Parathyroid adenoma (tissue), 2 donors: ENCODE measurements around the gene SUPT5H.
"Not testable (repeated sequence)": the region's sequence is repeated elsewhere in the genome, so short reads cannot be mapped to it uniquely, and the experiment has no call there.

Experiments
- H2AFZ ChIP-seq: fragments of 300-600 bp; sonication (generic); one replicate; pipeline ENCODE4 v1.7.0; 2017; ENCODE audit warnings: antibody characterized with exemption, mild to moderate bottlenecking
- H3K27ac ChIP-seq: fragments of 300-600 bp; sonication (generic); one replicate; pipeline ENCODE4 v1.7.0; 2017
- H3K27me3 ChIP-seq: fragments of 300-600 bp; sonication (generic); one replicate; pipeline ENCODE4 v1.7.0; 2017; ENCODE audit warnings: low read length; ENCODE audit not compliant: control insufficient read depth, insufficient read depth
- H3K36me3 ChIP-seq: fragments of 300-600 bp; sonication (generic); one replicate; pipeline ENCODE4 v1.7.0; 2017; ENCODE audit warnings: low read length; ENCODE audit not compliant: control insufficient read depth, insufficient read depth
- H3K4me1 ChIP-seq: fragments of 300-600 bp; sonication (generic); one replicate; pipeline ENCODE4 v1.7.0; 2017; ENCODE audit warnings: control low read depth
- H3K4me2 ChIP-seq: fragments of 300-600 bp; sonication (generic); one replicate; pipeline ENCODE4 v1.7.0; 2017; ENCODE audit warnings: low read length
- H3K4me3 ChIP-seq: fragments of 300-600 bp; sonication (generic); one replicate; pipeline ENCODE4 v1.7.0; 2017; ENCODE audit warnings: low read depth, low read length
- H3K79me2 ChIP-seq: fragments of 300-600 bp; sonication (generic); one replicate; pipeline ENCODE4 v1.7.0; 2017; ENCODE audit warnings: control low read depth
- H3K9ac ChIP-seq: fragments of 300-600 bp; sonication (generic); one replicate; pipeline ENCODE4 v1.7.0; 2017; ENCODE audit warnings: mild to moderate bottlenecking
- H3K9me3 ChIP-seq: fragments of 300-600 bp; sonication (generic); one replicate; pipeline ENCODE4 v1.7.0; 2017; ENCODE audit warnings: low read length; ENCODE audit not compliant: control insufficient read depth
- CTCF ChIP-seq: fragments of 300-600 bp; sonication (generic); IDR thresholded peaks from one replicate; pipeline ENCODE4 v1.7.0; 2017; ENCODE audit warnings: antibody characterized with exemption, mild to moderate bottlenecking
- donor health status: primary hyperparathyroidism.

Gene SUPT5H

GRCh38 chr19:39475748-39476147, 30.4 kb downstream of the SUPT5H start:
- Histone ChIP-seq H3K4me1 (peaks cover 5% of the 10 kb centered on the region), H2AFZ (no peak overlapping the region), H3K27ac (no peak overlapping the region), H3K79me2 (peaks cover under 1% of the 10 kb centered on the region), H3K4me2 (no peak overlapping the region), H3K36me3 (no peaks in the 10 kb centered on the region), H3K4me3 (no peak overlapping the region), H3K27me3 (no peaks in the 10 kb centered on the region), H3K9me3 (no peaks in the 10 kb centered on the region), H3K9ac (no peak overlapping the region)
- TF ChIP-seq CTCF = no peak

- not testable (repeated sequence) for H3K27me3 ChIP-seq, H3K27ac ChIP-seq
These were observed 34.0 kb downstream of the SUPT5H start for GRCh38 chr19:39479319-39479801.

GRCh38 chr19:39479916-39480315, 34.5 kb downstream of the SUPT5H start:
- peak overlapping the region; percentile 76 for H3K27ac ChIP-seq
- H3K4me3 ChIP-seq = peak overlapping the region; percentile 90
- peak overlapping the region; percentile 91 for H3K4me2 ChIP-seq
- H3K79me2 ChIP-seq = peaks cover 18% of the 10 kb centered on the region
- H2AFZ ChIP-seq = peak overlapping the region; percentile 99
- H3K9ac ChIP-seq = peak overlapping the region; percentile 93
- H3K27me3 ChIP-seq = no peaks in the 10 kb centered on the region
- H3K4me1 ChIP-seq = peaks cover 7% of the 10 kb centered on the region
- H3K9me3 ChIP-seq = no peaks in the 10 kb centered on the region
- H3K36me3 ChIP-seq = no peaks in the 10 kb centered on the region
- TF ChIP-seq CTCF = no peak

More at GRCh38 chr19:39479319-39479801, 34.0 kb downstream of the SUPT5H start:
- not testable (repeated sequence) for H3K9ac ChIP-seq, H3K4me2 ChIP-seq, H3K36me3 ChIP-seq, H2AFZ ChIP-seq, H3K4me3 ChIP-seq, H3K9me3 ChIP-seq, H3K4me1 ChIP-seq
- H3K79me2 ChIP-seq = peaks cover 18% of the 10 kb centered on the region

- no peak for TF ChIP-seq CTCF
- Histone ChIP-seq H3K27ac (peak within 1 kb of the TSS; percentile 76), H3K9ac (peak within 1 kb of the TSS; percentile 93), H3K4me1 (peaks cover 7% of the 10 kb centered on the region), H2AFZ (peak within 1 kb of the TSS; percentile 99), H3K27me3 (no peaks in the 10 kb centered on the region), H3K9me3 (no peaks in the 10 kb centered on the region), H3K4me2 (peak within 1 kb of the TSS; percentile 91), H3K36me3 (no peaks in the 10 kb centered on the region), H3K4me3 (peak within 1 kb of the TSS; percentile 90), H3K79me2 (peaks cover 18% of the 10 kb centered on the region)
These were observed 35.2 kb downstream of the SUPT5H start, which contains the start of gene TIMM50 for GRCh38 chr19:39480337-39481228. Gene TIMM50 (plus strand): TSS chr19:39480838. CDS start chr19:39480854, 16 bp downstream.

- Histone ChIP-seq H3K27ac (peak overlapping the region; percentile 76), H3K9ac (peak overlapping the region; percentile 93), H3K79me2 (peaks cover 18% of the 10 kb centered on the region), H2AFZ (peak overlapping the region; percentile 99), H3K9me3 (no peaks in the 10 kb centered on the region), H3K27me3 (no peaks in the 10 kb centered on the region), H3K4me1 (peaks cover 7% of the 10 kb centered on the region), H3K4me2 (peak overlapping the region; percentile 76), H3K4me3 (peak overlapping the region; percentile 90), H3K36me3 (no peaks in the 10 kb centered on the region)
- no peak for TF ChIP-seq CTCF
These were observed 35.8 kb downstream of the SUPT5H start for GRCh38 chr19:39481229-39481545.
